H1 (cell line): ENCODE measurements around the gene GRIA2. TPM values are rescaled to one million over a fixed set of nuclear protein-coding genes. Genes with fewer than 3 reads are reported as not detected.

ENCODE experiments used
- CTCF ChIA-PET: fragments of 300-600 bp; sonication (Branson Sonifier 250); formaldehyde crosslinking; loops from one replicate; lab custom pipeline; 2021; ENCODE audit not compliant: partially characterized antibody; lab: Charles Lee
- POLR2A ChIA-PET: fragments of 300-600 bp; sonication (Branson Sonifier 250); formaldehyde crosslinking; loops from one replicate; lab custom pipeline; 2021; ENCODE audit warnings: inconsistent platforms; ENCODE audit not compliant: partially characterized antibody; lab: Charles Lee
- DNase-seq, 2 experiments: peaks; one replicate each; pipeline versions ENCODE4 v3.0.0 to v3.0.0-alpha.2; 2010 to 2022; ENCODE audit warnings: low spot score in 2 of 2, low read depth in 1 of 2, mixed read lengths in 1 of 2
- FAIRE-seq: peaks from 2 replicates; lab custom pipeline; 2011; peaks lifted over from hg19 to GRCh38; lab: Jason Lieb, UNC
- H2AFZ ChIP-seq: 2 replicates; pipeline ENCODE4 v1.8.1; 2012; ENCODE audit warnings: low read length, inconsistent platforms
- H2AK5ac ChIP-seq: 2 replicates; pipeline ENCODE4 v1.6.1; 2013; ENCODE audit warnings: low read depth, low read length
- H2BK120ac ChIP-seq: replicated peaks from 2 replicates; pipeline ENCODE3; 2013; ENCODE audit warnings: low read depth, low read length, inconsistent platforms
- H2BK12ac ChIP-seq: 2 replicates; pipeline ENCODE4 v1.6.1; 2013; ENCODE audit warnings: low read depth, low read length
- H2BK15ac ChIP-seq: 2 replicates; pipeline ENCODE4 v1.6.1; 2013; ENCODE audit warnings: low read length
- H2BK20ac ChIP-seq: 2 replicates; pipeline ENCODE4 v1.6.1; 2013; ENCODE audit warnings: low read length
- H2BK5ac ChIP-seq: 2 replicates; pipeline ENCODE4 v1.6.1; 2013; ENCODE audit warnings: low read depth, low read length
- H3K14ac ChIP-seq: 2 replicates; pipeline ENCODE4 v1.6.1; 2013; ENCODE audit warnings: inconsistent platforms; ENCODE audit not compliant: insufficient read length
- H3K18ac ChIP-seq: 2 replicates; pipeline ENCODE4 v1.6.1; 2013; ENCODE audit warnings: low read length; ENCODE audit errors: extremely low read depth
- H3K23ac ChIP-seq: 2 replicates; pipeline ENCODE4 v1.6.1; 2013; ENCODE audit warnings: inconsistent platforms; ENCODE audit not compliant: insufficient read length
- H3K23me2 ChIP-seq: 2 replicates; pipeline ENCODE4 v1.6.1; 2013; ENCODE audit warnings: low read depth, low read length
- H3K27ac ChIP-seq: 2 replicates; pipeline ENCODE4 v1.6.1; 2011; ENCODE audit warnings: low read depth, low read length, inconsistent platforms
- H3K27me3 ChIP-seq, 4 experiments: replicated peaks in 1 of 4; 1 replicate in 1 of 4; 2 replicates in 3 of 4; pipeline versions ENCODE4 v1.6.1 to v1.8.1; 2011 to 2013; ENCODE audit warnings: low read length in 3 of 4, mild to moderate bottlenecking in 3 of 4, inconsistent platforms in 2 of 4, mixed read lengths in 2 of 4, moderate library complexity in 1 of 4; ENCODE audit not compliant: control insufficient read depth in 3 of 4, insufficient read depth in 3 of 4; ENCODE audit errors: extremely low read depth in 1 of 4
- H3K36me3 ChIP-seq, 4 experiments: 2 replicates each; pipeline versions ENCODE4 v1.6.1 to v1.8.1; 2011 to 2013; ENCODE audit warnings: mild to moderate bottlenecking in 4 of 4, low read length in 3 of 4, moderate library complexity in 2 of 4, control low read depth in 1 of 4, inconsistent platforms in 1 of 4; ENCODE audit not compliant: insufficient read depth in 4 of 4, control insufficient read depth in 2 of 4
- H3K4ac ChIP-seq: replicated peaks from 2 replicates; pipeline ENCODE3; 2013; ENCODE audit warnings: low read length, low read depth, mixed read lengths, inconsistent platforms; ENCODE audit not compliant: insufficient read length
- H3K4me1 ChIP-seq, 4 experiments: replicated peaks in 1 of 4; 1 replicate in 1 of 4; 2 replicates in 3 of 4; pipeline versions ENCODE4 v1.6.1 to v1.8.1; 2011 to 2013; ENCODE audit warnings: low read length in 3 of 4, inconsistent platforms in 2 of 4, mixed read lengths in 1 of 4; ENCODE audit not compliant: insufficient read depth in 4 of 4, control insufficient read depth in 3 of 4
- H3K4me2 ChIP-seq, 2 experiments: 2 replicates each; pipeline versions ENCODE4 v1.6.1 to v1.8.1; 2011 to 2013; ENCODE audit warnings: low read depth in 2 of 2, low read length in 2 of 2, control low read depth in 1 of 2, inconsistent platforms in 1 of 2, mild to moderate bottlenecking in 1 of 2; ENCODE audit not compliant: insufficient read depth in 1 of 2
- H3K4me3 ChIP-seq, 4 experiments: fragments of 200-600, 300-600 bp in 1 of 4; sonication (generic), shearing (Covaris generic), sonication (Bioruptor Twin) in 1 of 4; 2 replicates each; pipeline versions ENCODE4 v1.5.1 to v1.8.1; 2011 to 2016; ENCODE audit warnings: low read length in 4 of 4, low read depth in 3 of 4, control low read depth in 2 of 4, inconsistent platforms in 2 of 4, mild to moderate bottlenecking in 2 of 4, mixed read lengths in 1 of 4, moderate library complexity in 1 of 4; ENCODE audit not compliant: insufficient read depth in 2 of 4; ENCODE audit errors: extremely low read depth in 1 of 4
- H3K56ac ChIP-seq: replicated peaks from 2 replicates; pipeline ENCODE3; 2013; ENCODE audit warnings: low read depth, mild to moderate bottlenecking, mixed read lengths, low read length, inconsistent platforms; ENCODE audit not compliant: insufficient read length
- H3K79me1 ChIP-seq: 2 replicates; pipeline ENCODE4 v1.6.1; 2013; ENCODE audit warnings: low read depth, low read length, control low read depth
- H3K79me2 ChIP-seq, 2 experiments: 2 replicates each; pipeline versions ENCODE4 v1.6.1 to v1.8.1; 2012 to 2013; ENCODE audit warnings: low read length in 2 of 2, mild to moderate bottlenecking in 2 of 2, inconsistent platforms in 1 of 2; ENCODE audit not compliant: insufficient read depth in 2 of 2, control insufficient read depth in 1 of 2
- H3K9ac ChIP-seq, 4 experiments: replicated peaks in 1 of 4; 1 replicate in 1 of 4; 2 replicates in 3 of 4; pipeline versions ENCODE4 v1.6.1 to v1.8.1; 2011 to 2013; ENCODE audit warnings: low read depth in 3 of 4, low read length in 3 of 4, control low read depth in 2 of 4, mild to moderate bottlenecking in 2 of 4, moderate library complexity in 2 of 4, inconsistent platforms in 1 of 4; ENCODE audit errors: extremely low read depth in 1 of 4
- H3K9me3 ChIP-seq, 2 experiments: 2 replicates each; pipeline versions ENCODE4 v1.6.1 to v1.8.1; 2012 to 2013; ENCODE audit warnings: mild to moderate bottlenecking in 2 of 2, moderate library complexity in 2 of 2, control low read depth in 1 of 2, inconsistent platforms in 1 of 2, low read depth in 1 of 2, low read length in 1 of 2, mixed read lengths in 1 of 2; ENCODE audit not compliant: insufficient read depth in 2 of 2
- H4K20me1 ChIP-seq, 2 experiments: replicated peaks in 1 of 2; 2 replicates each; pipeline versions ENCODE3 to v1.8.1; 2011 to 2013; ENCODE audit warnings: inconsistent platforms in 2 of 2, low read length in 2 of 2, mild to moderate bottlenecking in 1 of 2; ENCODE audit not compliant: insufficient read depth in 2 of 2, control insufficient read depth in 1 of 2
- H4K5ac ChIP-seq: 2 replicates; pipeline ENCODE4 v1.6.1; 2013; ENCODE audit warnings: low read length, low read depth, mixed read lengths, inconsistent platforms; ENCODE audit not compliant: insufficient read length
- H4K8ac ChIP-seq: 2 replicates; pipeline ENCODE4 v1.8.0; 2013; ENCODE audit warnings: mild to moderate bottlenecking, moderate library complexity, low read length, inconsistent platforms; ENCODE audit not compliant: insufficient read depth; ENCODE audit errors: extremely low read depth
- H4K91ac ChIP-seq: replicated peaks from 2 replicates; pipeline ENCODE3; 2013; ENCODE audit warnings: low read length, mixed read lengths, inconsistent platforms; ENCODE audit not compliant: insufficient read length
- ASH2L ChIP-seq: fragments of 200-600, 300-600 bp; sonication (generic); IDR thresholded peaks from one replicate; pipeline ENCODE4 v1.7.1; 2017; ENCODE audit warnings: low read length
- MAFK ChIP-seq: IDR thresholded peaks from 2 replicates; pipeline ENCODE4 v1.6.1; 2012; ENCODE audit warnings: low read depth, mild to moderate bottlenecking, improper control_type of control experiment, low read length
- RBBP5 ChIP-seq: IDR thresholded peaks from 2 replicates; pipeline ENCODE4 v1.7.1; 2012; ENCODE audit warnings: low read depth, mild to moderate bottlenecking, inconsistent platforms, low read length, moderate library complexity, borderline replicate concordance
- RFX5 ChIP-seq: IDR thresholded peaks from 2 replicates; pipeline ENCODE4 v1.6.1; 2011; ENCODE audit warnings: low read depth, low read length, improper control_type of control experiment, borderline replicate concordance
- YY1 ChIP-seq: IDR thresholded peaks from 2 replicates; pipeline ENCODE4 v1.6.1; 2011; ENCODE audit warnings: low read depth, mild to moderate bottlenecking, low read length
- polyA plus RNA-seq, 7 experiments: library from polyadenylated mRNA; depleted of rRNA in 3 of 7; stranded (reverse) in 5 of 7; unstranded in 2 of 7; fragments of >200 nt in 5 of 7; fragments of 200-250 nt in 2 of 7; gene quantifications; 1 replicate in 5 of 7; 2 replicates in 1 of 7; 4 replicates in 1 of 7; pipeline versions ENCODE4 v1.2.1 to v1.2.3, GENCODE V29; 2011 to 2013; ENCODE audit warnings: missing spikeins in 2 of 7, mixed read lengths in 2 of 7
- total RNA-seq: library from RNA; stranded (reverse); fragmentation: NEBNext Ultra II Directional; extraction: Animal tissue kit (Norgen Biotek cat#: 25700); gene quantifications from 2 replicates; pipeline ENCODE4 v1.2.1, GENCODE V29; 2021

GRIA2 gene
- total and polyA plus RNA-seq, 2 of the 8 experiments (the other 6 are each of a cell fraction or from before 2014, with no cell fraction given), result not detected

DNA sequence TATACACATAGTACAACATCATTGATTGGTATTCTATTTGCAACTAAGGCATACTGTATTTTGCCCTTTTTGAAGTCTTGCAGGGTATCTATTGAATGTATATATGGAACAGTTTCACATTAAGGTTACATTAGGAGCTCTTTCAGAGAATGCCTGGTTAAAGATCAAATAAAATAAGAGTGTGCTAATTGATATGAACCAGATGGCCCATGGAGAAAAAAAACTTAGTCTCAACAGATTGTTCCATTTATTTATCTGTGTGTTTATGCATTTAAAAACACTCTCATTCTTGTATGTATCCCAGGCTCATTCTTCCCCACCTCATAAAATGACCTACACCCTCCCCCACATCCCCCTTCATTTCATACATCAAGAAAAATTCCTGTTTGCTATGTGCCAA is 35.2 kb upstream of the GRIA2 start:
- no peak overlapping the region for H2BK5ac ChIP-seq
- no peaks in the 10 kb centered on the region for H3K23me2 ChIP-seq
- no peak overlapping the region for H3K23ac ChIP-seq
- peaks cover 0 to 4% (median 0%) of the 10 kb centered on the region in 4 experiments; a peak in 1 of 7 replicates for H3K4me1 ChIP-seq
- no peak overlapping the region for H4K8ac ChIP-seq
- no peak overlapping the region for H3K9ac ChIP-seq
- no peaks in the 10 kb centered on the region for H3K79me1 ChIP-seq
- no peak for DNase-seq
- no peak overlapping the region for H4K5ac ChIP-seq
- H3K27me3 ChIP-seq, result no peaks in the 10 kb centered on the region
- no peaks in the 10 kb centered on the region; a peak in 1 of 4 replicates for H3K9me3 ChIP-seq
- H2BK12ac ChIP-seq, result no peak overlapping the region
- no peak overlapping the region for H3K4me2 ChIP-seq
- FAIRE-seq, result no peak
- no peak overlapping the region for H2AFZ ChIP-seq
- no peaks in the 10 kb centered on the region for H4K20me1 ChIP-seq
- CTCF ChIA-PET, result no interaction called here
- no peak overlapping the region for H4K91ac ChIP-seq
- H3K18ac ChIP-seq, result no peak overlapping the region
- TF ChIP-seq YY1, result no peak
- TF ChIP-seq MAFK, result no peak
- no peak for TF ChIP-seq RBBP5
- TF ChIP-seq ASH2L, result no peak
- TF ChIP-seq RFX5, result no peak
- no peak overlapping the region for H3K4ac ChIP-seq
- H3K14ac ChIP-seq, result no peak overlapping the region
- H3K79me2 ChIP-seq, result no peaks in the 10 kb centered on the region
- H3K27ac ChIP-seq, result no peak overlapping the region
- no peak overlapping the region for H2BK15ac ChIP-seq
- H2BK120ac ChIP-seq, result no peak overlapping the region
- H3K4me3 ChIP-seq, result no peak overlapping the region
- H3K56ac ChIP-seq, result no peak overlapping the region
- no peaks in the 10 kb centered on the region for H3K36me3 ChIP-seq
- no peak overlapping the region for H2BK20ac ChIP-seq
- H2AK5ac ChIP-seq, result no peak overlapping the region
- POLR2A ChIA-PET, result no interaction called here
